WTC11 (cell line): ENCODE measurements around the gene PPDPF. TPM values are rescaled to one million over a fixed set of nuclear protein-coding genes. Genes with fewer than 3 reads are reported as not detected.

Experiments
- ATAC-seq: fragments of 200-7000 bp; cut with Tn5 transposase; 2 replicates; pipeline ENCODE4 v1.10.0; 2021; ENCODE audit warnings: mild to moderate bottlenecking, moderate library complexity
- CTCF ChIA-PET: fragments of 300-600 bp; sonication (Branson Sonifier 250); formaldehyde crosslinking; loops from one replicate; lab custom pipeline; 2021; ENCODE audit warnings: antibody characterized with exemption; lab: Charles Lee
- POLR2A ChIA-PET: fragments of 350-600 bp; sonication (Branson Sonifier 250); formaldehyde crosslinking; loops from one replicate; lab custom pipeline; 2021; ENCODE audit warnings: antibody characterized with exemption; lab: Charles Lee
- DNase-seq: peaks from one replicate; pipeline ENCODE4 v3.0.0; 2021; ENCODE audit warnings: low spot score
- H3K27ac Mint-ChIP-seq: 2 replicates; pipeline ENCODE4 v1.8.0; 2021; ENCODE audit warnings: mixed read lengths
- H3K27me3 Mint-ChIP-seq: 2 replicates; pipeline ENCODE4 v1.8.0; 2021; ENCODE audit warnings: low read depth, mild to moderate bottlenecking, moderate library complexity, mixed read lengths
- H3K36me3 Mint-ChIP-seq: 2 replicates; pipeline ENCODE4 v1.8.0; 2021; ENCODE audit warnings: mixed read lengths
- H3K4me1 Mint-ChIP-seq: 2 replicates; pipeline ENCODE4 v1.8.0; 2022; ENCODE audit warnings: mixed read lengths
- H3K4me3 Mint-ChIP-seq: 2 replicates; pipeline ENCODE4 v1.8.0; 2021; ENCODE audit warnings: mild to moderate bottlenecking, moderate library complexity, mixed read lengths
- H3K9me3 Mint-ChIP-seq: 2 replicates; pipeline ENCODE4 v1.8.0; 2021; ENCODE audit warnings: mixed read lengths
- ATF1 ChIP-seq: sonication (generic); formaldehyde crosslinking; IDR thresholded peaks from 2 replicates; pipeline ENCODE4 v1.8.1; 2023; ENCODE audit warnings: mild to moderate bottlenecking, moderate library complexity, missing genetic modification reagents
- CTCF ChIP-seq: fragments of 200-600 bp; IDR thresholded peaks from 2 replicates; pipeline ENCODE4 v1.8.0; 2022; ENCODE audit warnings: antibody characterized with exemption
- E2F1 ChIP-seq: sonication (generic); formaldehyde crosslinking; IDR thresholded peaks from 2 replicates; pipeline ENCODE4 v1.8.0; 2022; ENCODE audit warnings: mild to moderate bottlenecking, missing genetic modification reagents
- GTF2I ChIP-seq: fragments of 250-450 bp; sonication (Bioruptor Pico); conservative IDR thresholded peaks from 2 replicates; pipeline ENCODE4 v1.4.0; 2021; ENCODE audit warnings: mild to moderate bottlenecking
- JAZF1 ChIP-seq: fragments of 250-450 bp; sonication (Bioruptor Pico); IDR thresholded peaks from 2 replicates; pipeline ENCODE4 v1.9.0; 2021; ENCODE audit warnings: moderate library complexity, mild to moderate bottlenecking, inconsistent platforms
- JUN ChIP-seq: sonication (generic); formaldehyde crosslinking; IDR thresholded peaks from 2 replicates; pipeline ENCODE4 v1.8.0; 2023; ENCODE audit warnings: mild to moderate bottlenecking, missing genetic modification reagents
- NFE2L1 ChIP-seq: sonication (generic); formaldehyde crosslinking; IDR thresholded peaks from 2 replicates; pipeline ENCODE4 v1.8.1; 2023; ENCODE audit warnings: missing genetic modification reagents
- NR1H2 ChIP-seq: sonication (generic); formaldehyde crosslinking; IDR thresholded peaks from 2 replicates; pipeline ENCODE4 v1.9.0; 2021; ENCODE audit warnings: mild to moderate bottlenecking, moderate library complexity, missing genetic modification reagents
- NR2C2 ChIP-seq: sonication (generic); formaldehyde crosslinking; IDR thresholded peaks from 2 replicates; pipeline ENCODE4 v1.8.0; 2022; ENCODE audit warnings: mild to moderate bottlenecking, missing genetic modification reagents
- OVOL2 ChIP-seq: fragments of 250-450 bp; sonication (Bioruptor Pico); IDR thresholded peaks from 2 replicates; pipeline ENCODE4 v1.9.0; 2021; ENCODE audit warnings: mild to moderate bottlenecking, borderline replicate concordance
- PREB ChIP-seq: sonication (generic); formaldehyde crosslinking; IDR thresholded peaks from 2 replicates; pipeline ENCODE4 v1.8.1; 2022; ENCODE audit warnings: mild to moderate bottlenecking, missing genetic modification reagents, moderate library complexity, borderline replicate concordance
- SMAD3 ChIP-seq: sonication (generic); formaldehyde crosslinking; IDR thresholded peaks from 2 replicates; pipeline ENCODE4 v1.8.0; 2022; ENCODE audit warnings: missing genetic modification reagents, mild to moderate bottlenecking, borderline replicate concordance
- STAT6 ChIP-seq: sonication (generic); formaldehyde crosslinking; conservative IDR thresholded peaks from 2 replicates; pipeline ENCODE4 v1.8.1; 2023; ENCODE audit warnings: mild to moderate bottlenecking, low read depth, missing genetic modification reagents, moderate library complexity
- USF2 ChIP-seq: sonication (generic); formaldehyde crosslinking; IDR thresholded peaks from 2 replicates; pipeline ENCODE4 v1.8.1; 2023; ENCODE audit warnings: mild to moderate bottlenecking, missing genetic modification reagents, moderate library complexity
- ZNF121 ChIP-seq: sonication (generic); formaldehyde crosslinking; IDR thresholded peaks from 2 replicates; pipeline ENCODE4 v1.8.0; 2023; ENCODE audit warnings: missing genetic modification reagents
- ZNF423 ChIP-seq: fragments of 250-450 bp; sonication (Bioruptor Pico); IDR thresholded peaks from 2 replicates; pipeline ENCODE4 v2.1.2; 2022; ENCODE audit warnings: mild to moderate bottlenecking, moderate library complexity
- ZNF532 ChIP-seq: fragments of 250-450 bp; sonication (Bioruptor Pico); IDR thresholded peaks from 2 replicates; pipeline ENCODE4 v1.9.0; 2021; ENCODE audit warnings: mild to moderate bottlenecking, borderline replicate concordance
- total RNA-seq: library from RNA; stranded (reverse); gene quantifications from 3 replicates; pipeline ENCODE4 v1.2.3, GENCODE V29; 2021

Gene PPDPF
- total RNA-seq, 1 experiment from 2014 or later = 170 TPM

- no peak for TF ChIP-seq STAT6 (CRISPR knock-in tag)
- TF ChIP-seq SMAD3 (CRISPR knock-in tag) = no peak
- TF ChIP-seq NR2C2 (CRISPR knock-in tag) = no peak
- no peak for TF ChIP-seq JAZF1 (CRISPR knock-in tag)
- 0 out of 2 replicates have a peak, but pooled peaks have one; percentile 28 for TF ChIP-seq NFE2L1
- TF ChIP-seq ZNF121 = no peak
- TF ChIP-seq, all 79 proteins: peak for 3
These were observed 39.1 kb upstream of the PPDPF start (continued) for GRCh38 chr20:63481503-63481902.

GRCh38 chr20:63482021-63482587 lies 38.5 kb upstream of the PPDPF start:
- no peak for ATAC-seq
- Mint-ChIP-seq H3K36me3 (no peaks in the 10 kb centered on the region), H3K9me3 (peaks cover 4% of the 10 kb centered on the region), H3K27me3 (no peaks in the 10 kb centered on the region), H3K4me3 (no peak overlapping the region), H3K4me1 (peaks cover 30% of the 10 kb centered on the region), H3K27ac (no peak overlapping the region)
- DNase-seq = no peak
- TF ChIP-seq GTF2I (CRISPR knock-in tag) = no peak
- no peak for TF ChIP-seq USF2 (CRISPR knock-in tag)
- ChIA-PET POLR2A (interaction anchor here (1.5 kb wide), 1 partner anchor 18 kb away, joined by 3 read pairs; no protein-coding TSS in a partner anchor), CTCF (interaction anchor here (0.7 to 4.8 kb wide), 4 partner anchors 14 to 100 kb away, joined by 3 to 32 read pairs (median 5); no protein-coding TSS in a partner anchor)

GRCh38 chr20:63483834-63484233 lies 36.7 kb upstream of the PPDPF start:
- Mint-ChIP-seq H3K27ac (no peak overlapping the region), H3K4me1 (peaks cover 15% of the 10 kb centered on the region), H3K4me3 (no peak overlapping the region), H3K9me3 (peaks cover 4% of the 10 kb centered on the region), H3K27me3 (peaks cover 7% of the 10 kb centered on the region), H3K36me3 (no peaks in the 10 kb centered on the region)
- ATAC-seq (peak; percentile 38), DNase-seq (peak; percentile 63)
- POLR2A ChIA-PET = no interaction called here
- CTCF ChIA-PET = interaction anchor here (0.6 to 4.8 kb wide), 26 partner anchors 9 to 371 kb away, joined by 3 to 32 read pairs (median 4); partner anchors contain the start of gene PPDPF
- TF ChIP-seq ZNF423 (CRISPR knock-in tag) (peak; percentile 22; the same call in 1 of the 2 replicates), ZNF532 (no peak)

- Mint-ChIP-seq H3K27me3 (peaks cover 11% of the 10 kb centered on the region), H3K36me3 (no peaks in the 10 kb centered on the region), H3K4me3 (no peak overlapping the region), H3K27ac (no peak overlapping the region), H3K4me1 (peaks cover 15% of the 10 kb centered on the region), H3K9me3 (peaks cover 4% of the 10 kb centered on the region)
- no peak for ATAC-seq
- no peak for DNase-seq
- POLR2A ChIA-PET = no interaction called here
- CTCF ChIA-PET = interaction anchor here (0.7 to 4.8 kb wide), 23 partner anchors 9 to 371 kb away, joined by 3 to 32 read pairs (median 4); partner anchors contain the start of gene PPDPF
- TF ChIP-seq OVOL2 (CRISPR knock-in tag) (no peak), E2F1 (CRISPR knock-in tag) (no peak), CTCF (no peak), NR1H2 (CRISPR knock-in tag) (no peak), GTF2I (CRISPR knock-in tag) (no peak), ZNF121 (no peak), ATF1 (CRISPR knock-in tag) (no peak), JUN (CRISPR knock-in tag) (no peak), PREB (CRISPR knock-in tag) (no peak)
These were observed 36.3 kb upstream of the PPDPF start for GRCh38 chr20:63484236-63484635.
